ENCODE results near the gene PRKCZ. TPM values are rescaled to one million over a fixed set of nuclear protein-coding genes. Genes with fewer than 3 reads are reported as not detected.

Gene PRKCZ
- total RNA-seq, 1 donor from 2014 or later, result 28.1 TPM

DNA sequence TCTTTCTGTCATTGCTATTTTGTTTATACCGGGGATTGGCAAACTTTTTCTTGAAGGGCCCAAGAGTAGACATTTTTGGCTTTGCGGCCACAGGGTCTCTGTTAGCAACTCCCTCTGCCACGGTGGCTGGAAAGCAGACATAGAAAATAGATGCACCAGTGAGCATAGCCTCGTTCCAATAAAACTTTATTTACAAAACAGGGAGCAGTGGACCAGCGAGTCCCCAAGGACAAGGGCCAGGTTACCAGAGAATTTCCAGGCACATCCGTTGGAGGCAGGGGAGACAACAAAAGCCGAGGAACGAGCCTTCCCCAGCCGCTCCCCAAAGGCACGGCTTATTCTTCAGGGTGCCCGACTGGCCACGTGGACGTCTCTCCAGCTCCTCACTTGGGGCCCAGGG lies 117.9 kb downstream of the PRKCZ start:
- H3K4me3 ChIP-seq (ENCODE audit: low read depth, low read length), result no peak overlapping the region
- TF ChIP-seq, protein P1, sequence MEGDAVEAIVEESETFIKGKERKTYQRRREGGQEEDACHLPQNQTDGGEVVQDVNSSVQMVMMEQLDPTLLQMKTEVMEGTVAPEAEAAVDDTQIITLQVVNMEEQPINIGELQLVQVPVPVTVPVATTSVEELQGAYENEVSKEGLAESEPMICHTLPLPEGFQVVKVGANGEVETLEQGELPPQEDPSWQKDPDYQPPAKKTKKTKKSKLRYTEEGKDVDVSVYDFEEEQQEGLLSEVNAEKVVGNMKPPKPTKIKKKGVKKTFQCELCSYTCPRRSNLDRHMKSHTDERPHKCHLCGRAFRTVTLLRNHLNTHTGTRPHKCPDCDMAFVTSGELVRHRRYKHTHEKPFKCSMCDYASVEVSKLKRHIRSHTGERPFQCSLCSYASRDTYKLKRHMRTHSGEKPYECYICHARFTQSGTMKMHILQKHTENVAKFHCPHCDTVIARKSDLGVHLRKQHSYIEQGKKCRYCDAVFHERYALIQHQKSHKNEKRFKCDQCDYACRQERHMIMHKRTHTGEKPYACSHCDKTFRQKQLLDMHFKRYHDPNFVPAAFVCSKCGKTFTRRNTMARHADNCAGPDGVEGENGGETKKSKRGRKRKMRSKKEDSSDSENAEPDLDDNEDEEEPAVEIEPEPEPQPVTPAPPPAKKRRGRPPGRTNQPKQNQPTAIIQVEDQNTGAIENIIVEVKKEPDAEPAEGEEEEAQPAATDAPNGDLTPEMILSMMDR (conservative IDR thresholded peaks at IDR 0.05; ENCODE audit: low read depth, low read length), result no peak
- no peak for DNase-seq (ENCODE audit: low read depth)

DNA sequence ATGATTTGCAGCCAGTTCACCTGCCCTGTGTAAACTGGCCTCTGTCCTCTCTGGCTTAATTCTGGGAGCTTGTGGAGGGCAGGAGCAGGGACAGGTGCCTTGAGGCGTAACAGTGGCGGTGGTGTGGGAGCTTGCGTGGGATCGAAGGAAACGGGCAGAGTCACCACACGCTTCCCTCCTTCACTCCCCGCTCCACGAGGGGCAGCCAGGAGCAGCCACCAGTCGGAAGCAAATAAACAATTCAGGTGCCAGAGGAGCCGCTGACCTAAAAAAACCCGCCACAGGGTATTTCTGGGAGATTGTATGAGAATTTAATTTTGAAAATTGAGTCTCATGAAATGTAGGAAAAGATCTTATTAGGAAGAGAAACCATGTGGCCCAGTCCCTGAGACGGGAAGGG lies 118.3 kb downstream of the PRKCZ start:
- no peak overlapping the region for H3K4me3 ChIP-seq (ENCODE audit: low read depth, low read length)
- TF ChIP-seq, protein P1 (conservative IDR thresholded peaks at IDR 0.05; ENCODE audit: low read depth, low read length), result no peak
- DNase-seq (ENCODE audit: low read depth), result no peak

DNA sequence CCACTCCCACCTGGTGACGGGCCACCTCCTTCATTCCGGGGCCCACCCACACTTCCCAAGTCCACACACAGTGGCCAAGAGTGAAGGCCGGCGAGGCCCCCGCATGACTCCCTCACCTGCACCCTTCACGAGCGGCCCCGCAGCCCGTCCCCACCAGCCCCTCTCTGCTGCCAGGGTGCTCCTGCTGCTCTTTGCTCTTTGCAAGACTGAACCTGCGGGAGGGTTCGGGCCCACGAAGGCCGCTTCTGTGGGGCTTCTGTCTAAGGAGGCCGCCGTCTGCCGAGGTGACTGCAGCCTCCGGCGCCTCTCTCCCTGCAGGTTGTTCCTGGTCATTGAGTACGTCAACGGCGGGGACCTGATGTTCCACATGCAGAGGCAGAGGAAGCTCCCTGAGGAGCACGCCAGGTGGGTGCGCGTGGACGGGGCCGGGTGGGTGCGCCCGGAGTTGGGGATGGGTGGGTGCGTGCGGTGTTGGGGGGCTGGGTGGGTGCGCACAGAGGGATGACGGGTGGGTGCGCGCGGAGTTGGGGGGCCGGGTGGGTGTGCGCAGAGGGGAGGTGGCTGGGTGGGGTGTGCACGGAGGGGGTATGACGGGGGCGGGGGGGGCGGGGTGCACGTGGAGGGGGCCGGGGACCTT lies 119.1 kb downstream of the PRKCZ start:
- TF ChIP-seq, protein P1 (conservative IDR thresholded peaks at IDR 0.05; ENCODE audit: low read depth, low read length), result no peak
- DNase-seq (ENCODE audit: low read depth), result no peak
- no peak overlapping the region for H3K4me3 ChIP-seq (ENCODE audit: low read depth, low read length)

GRCh38 chr1:2170211-2170610 lies 120.0 kb downstream of the PRKCZ start:
- no peak for DNase-seq (ENCODE audit: low read depth)

DNA sequence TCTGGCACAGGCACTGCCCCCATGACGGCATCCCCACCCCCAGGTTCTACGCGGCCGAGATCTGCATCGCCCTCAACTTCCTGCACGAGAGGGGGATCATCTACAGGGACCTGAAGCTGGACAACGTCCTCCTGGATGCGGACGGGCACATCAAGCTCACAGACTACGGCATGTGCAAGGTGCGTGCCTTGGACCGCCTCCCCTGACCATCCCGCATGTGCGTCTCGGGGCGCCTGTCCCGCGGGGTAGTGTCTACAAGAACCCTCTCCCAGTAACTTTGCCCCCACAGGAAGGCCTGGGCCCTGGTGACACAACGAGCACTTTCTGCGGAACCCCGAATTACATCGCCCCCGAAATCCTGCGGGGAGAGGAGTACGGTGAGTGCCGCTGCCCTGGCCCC lies 121.8 kb downstream of the PRKCZ start:
- TF ChIP-seq, protein P1 (conservative IDR thresholded peaks at IDR 0.05; ENCODE audit: low read depth, low read length), result no peak
- no peak overlapping the region for H3K4me3 ChIP-seq (ENCODE audit: low read depth, low read length)
- DNase-seq (ENCODE audit: low read depth), result no peak

More at GRCh38 chr1:2170211-2170610, 120.0 kb downstream of the PRKCZ start:
- H3K4me3 ChIP-seq (ENCODE audit: low read depth, low read length), result no peak overlapping the region
- TF ChIP-seq, protein P1 (conservative IDR thresholded peaks at IDR 0.05; ENCODE audit: low read depth, low read length), result no peak

DNA sequence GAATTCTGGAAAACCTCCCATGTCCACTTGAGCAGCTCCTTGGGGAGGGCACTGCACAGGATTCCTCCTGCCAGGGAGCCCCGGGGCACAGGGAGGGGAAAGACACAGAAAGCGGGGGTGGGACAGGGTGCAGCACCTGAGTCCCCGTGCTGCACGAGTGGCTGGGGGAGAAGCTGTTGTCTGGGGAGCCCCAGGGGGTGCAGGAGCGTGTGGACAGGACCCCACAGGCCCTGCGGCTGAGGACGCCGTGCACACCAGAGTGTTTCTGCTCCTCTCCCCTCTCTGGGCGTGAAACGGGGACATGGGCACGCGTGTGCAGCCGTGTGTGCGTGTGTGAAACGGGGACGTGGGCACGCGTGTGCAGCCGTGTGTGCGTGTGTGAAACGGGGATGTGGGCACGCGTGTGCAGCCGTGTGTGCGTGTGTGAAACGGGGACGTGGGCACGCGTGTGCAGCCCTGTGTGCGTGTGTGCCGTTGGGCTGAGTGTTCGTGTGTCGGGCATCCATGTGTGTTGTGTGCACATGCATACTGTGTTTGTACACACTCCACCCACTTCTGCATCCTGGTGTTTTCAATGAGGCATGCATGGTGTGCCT lies 122.4 kb downstream of the PRKCZ start:
- TF ChIP-seq, protein P1 (conservative IDR thresholded peaks at IDR 0.05; ENCODE audit: low read depth, low read length), result no peak

More for the DNA sequence above, 122.4 kb downstream of the PRKCZ start:
- DNase-seq (ENCODE audit: low read depth), result no peak
- H3K4me3 ChIP-seq (ENCODE audit: low read depth, low read length), result no peak overlapping the region

Data from epithelial cell of proximal tubule (primary cell).